DOHH2 (cell line): Measurements from ENCODE around the gene UBE2H.

Experiments used
- EZH2phosphoT487 ChIP-seq: fragments of 200-600 bp; sonication (generic); IDR thresholded peaks from 2 replicates; pipeline ENCODE4 v1.6.1; 2017; ENCODE audit warnings: borderline replicate concordance, mild to moderate bottlenecking, antibody characterized with exemption, low read length, moderate library complexity, mixed read lengths
- TF ChIP-seq, protein P1 (sequence below): fragments of 200-600 bp; sonication (generic); IDR thresholded peaks from one replicate; pipeline ENCODE4 v1.5.1; 2014; ENCODE audit warnings: antibody characterized with exemption, mild to moderate bottlenecking, low read depth, low read length; ENCODE audit not compliant: poor library complexity, severe bottlenecking

DNA sequence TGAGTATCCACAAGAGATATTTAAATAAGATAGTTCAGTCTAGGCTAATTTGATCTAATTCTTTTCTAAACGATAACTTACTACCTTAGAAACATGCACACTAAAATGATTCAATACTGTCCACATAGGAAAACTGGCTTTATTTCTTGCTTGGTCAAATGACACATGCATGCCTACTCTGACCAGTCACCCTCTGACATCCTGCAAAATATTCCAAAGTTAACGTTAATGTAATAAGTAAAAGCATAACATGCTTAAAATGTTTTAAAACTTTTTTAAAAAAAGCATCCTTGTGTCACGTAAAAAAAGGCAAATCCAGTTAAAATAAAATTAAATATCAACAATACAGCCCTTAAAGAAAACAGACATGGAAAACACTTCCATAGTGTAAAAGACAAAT lies 70.2 kb downstream of the UBE2H start:
- TF ChIP-seq, protein P1, sequence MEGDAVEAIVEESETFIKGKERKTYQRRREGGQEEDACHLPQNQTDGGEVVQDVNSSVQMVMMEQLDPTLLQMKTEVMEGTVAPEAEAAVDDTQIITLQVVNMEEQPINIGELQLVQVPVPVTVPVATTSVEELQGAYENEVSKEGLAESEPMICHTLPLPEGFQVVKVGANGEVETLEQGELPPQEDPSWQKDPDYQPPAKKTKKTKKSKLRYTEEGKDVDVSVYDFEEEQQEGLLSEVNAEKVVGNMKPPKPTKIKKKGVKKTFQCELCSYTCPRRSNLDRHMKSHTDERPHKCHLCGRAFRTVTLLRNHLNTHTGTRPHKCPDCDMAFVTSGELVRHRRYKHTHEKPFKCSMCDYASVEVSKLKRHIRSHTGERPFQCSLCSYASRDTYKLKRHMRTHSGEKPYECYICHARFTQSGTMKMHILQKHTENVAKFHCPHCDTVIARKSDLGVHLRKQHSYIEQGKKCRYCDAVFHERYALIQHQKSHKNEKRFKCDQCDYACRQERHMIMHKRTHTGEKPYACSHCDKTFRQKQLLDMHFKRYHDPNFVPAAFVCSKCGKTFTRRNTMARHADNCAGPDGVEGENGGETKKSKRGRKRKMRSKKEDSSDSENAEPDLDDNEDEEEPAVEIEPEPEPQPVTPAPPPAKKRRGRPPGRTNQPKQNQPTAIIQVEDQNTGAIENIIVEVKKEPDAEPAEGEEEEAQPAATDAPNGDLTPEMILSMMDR: no peak
- TF ChIP-seq EZH2phosphoT487: no peak
